ENCODE results near the gene CELA3B. TPM values are rescaled to one million over a fixed set of nuclear protein-coding genes. Genes with fewer than 3 reads are reported as not detected.

CELA3B gene
- total RNA-seq, 4 donors from 2014 or later = 2.0 TPM; not detected in 3

DNA sequence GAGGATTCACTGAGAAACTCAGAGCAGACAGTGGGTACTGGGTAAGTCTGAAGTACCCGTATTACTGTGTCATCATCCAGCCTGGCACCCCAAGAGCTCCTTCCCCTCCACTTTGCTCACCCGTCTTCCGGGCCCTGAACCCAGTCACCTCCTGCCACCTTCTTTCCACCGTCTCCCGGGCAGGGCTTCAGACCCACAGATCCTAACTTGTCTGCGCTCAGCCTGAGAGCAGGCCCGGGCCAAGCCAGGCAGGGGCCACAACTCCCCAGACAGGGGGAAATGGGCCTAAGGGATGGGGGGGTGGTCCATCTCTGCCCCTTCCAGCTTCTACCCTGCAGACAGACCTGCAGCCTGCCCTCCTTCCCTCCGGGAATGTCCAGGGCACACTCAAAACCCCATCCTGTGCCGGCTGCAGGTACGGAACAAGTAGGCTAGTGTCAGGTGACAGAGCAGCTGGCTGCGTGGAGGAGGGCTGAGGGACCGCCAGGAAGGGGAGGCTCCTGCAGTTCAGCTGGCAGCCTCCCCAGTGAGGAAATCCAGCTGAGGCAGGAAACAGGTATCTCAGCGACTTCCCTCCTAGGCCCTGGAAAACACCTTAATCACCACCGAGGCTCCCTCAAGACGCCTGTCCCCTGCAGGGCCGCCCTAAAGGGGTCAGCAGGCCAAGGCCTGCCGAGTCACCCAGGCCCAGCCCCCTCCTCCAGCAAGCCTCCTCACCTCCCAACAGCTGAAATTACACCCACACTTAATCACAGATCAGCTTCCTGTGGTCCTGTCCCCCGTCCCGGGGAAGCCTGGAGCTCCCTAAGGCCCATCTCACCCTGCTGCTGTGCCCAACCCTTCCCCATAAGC, 43.2 kb upstream of the CELA3B start:
- no peak for DNase-seq (ENCODE audit: low spot score)
- TF ChIP-seq, protein P1, sequence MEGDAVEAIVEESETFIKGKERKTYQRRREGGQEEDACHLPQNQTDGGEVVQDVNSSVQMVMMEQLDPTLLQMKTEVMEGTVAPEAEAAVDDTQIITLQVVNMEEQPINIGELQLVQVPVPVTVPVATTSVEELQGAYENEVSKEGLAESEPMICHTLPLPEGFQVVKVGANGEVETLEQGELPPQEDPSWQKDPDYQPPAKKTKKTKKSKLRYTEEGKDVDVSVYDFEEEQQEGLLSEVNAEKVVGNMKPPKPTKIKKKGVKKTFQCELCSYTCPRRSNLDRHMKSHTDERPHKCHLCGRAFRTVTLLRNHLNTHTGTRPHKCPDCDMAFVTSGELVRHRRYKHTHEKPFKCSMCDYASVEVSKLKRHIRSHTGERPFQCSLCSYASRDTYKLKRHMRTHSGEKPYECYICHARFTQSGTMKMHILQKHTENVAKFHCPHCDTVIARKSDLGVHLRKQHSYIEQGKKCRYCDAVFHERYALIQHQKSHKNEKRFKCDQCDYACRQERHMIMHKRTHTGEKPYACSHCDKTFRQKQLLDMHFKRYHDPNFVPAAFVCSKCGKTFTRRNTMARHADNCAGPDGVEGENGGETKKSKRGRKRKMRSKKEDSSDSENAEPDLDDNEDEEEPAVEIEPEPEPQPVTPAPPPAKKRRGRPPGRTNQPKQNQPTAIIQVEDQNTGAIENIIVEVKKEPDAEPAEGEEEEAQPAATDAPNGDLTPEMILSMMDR (IDR thresholded peaks at IDR 0.05) = no peak
- no peak for ATAC-seq (ENCODE audit: low FRiP score)

DNA sequence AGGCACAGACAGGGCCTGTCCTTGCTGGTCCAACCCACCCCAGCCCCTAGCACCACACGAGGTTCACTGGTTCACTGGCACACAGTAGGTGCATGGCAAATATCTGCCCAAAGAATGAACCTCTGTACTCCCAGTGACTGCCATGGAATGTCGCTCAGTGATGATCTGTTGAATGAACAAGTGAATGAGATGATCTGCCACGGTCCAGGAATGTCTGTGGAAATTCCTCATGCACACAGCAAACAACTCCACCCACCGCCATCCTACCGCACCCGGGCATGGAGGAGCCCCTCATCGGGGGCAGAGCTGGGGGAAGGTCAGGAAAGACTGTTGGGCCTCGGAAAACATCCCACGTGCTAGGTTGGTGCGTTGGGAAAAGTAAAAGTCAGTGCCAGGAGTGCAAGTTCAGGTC, 41.4 kb upstream of the CELA3B start:
- TF ChIP-seq, protein P1 (IDR thresholded peaks at IDR 0.05) = no peak
- ATAC-seq (ENCODE audit: low FRiP score) (no peak), DNase-seq (ENCODE audit: low spot score) (no peak)

DNA sequence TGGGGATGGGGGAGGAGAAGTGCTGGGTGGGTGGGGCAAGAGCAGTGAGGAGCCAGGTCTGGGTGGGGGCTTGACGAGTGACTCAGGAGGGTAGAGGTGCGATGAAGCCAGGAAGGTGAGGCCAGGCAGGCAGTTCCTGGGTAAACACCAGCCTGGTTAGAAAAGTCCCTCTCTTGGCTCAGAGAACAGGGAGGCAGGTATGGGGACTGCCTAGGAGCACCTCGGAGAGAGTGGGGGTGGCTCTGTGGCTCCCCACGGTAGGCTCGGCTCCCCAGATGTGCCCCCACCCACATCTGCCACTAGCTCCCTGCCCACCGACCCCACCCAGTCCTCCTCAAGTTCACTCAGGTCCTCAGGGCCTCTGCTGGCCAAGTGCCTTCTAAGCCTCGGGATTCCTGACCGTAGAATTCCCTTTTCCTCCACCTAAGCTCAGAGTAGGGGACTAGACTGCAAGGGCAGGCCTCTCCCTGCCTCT, 40.9 kb upstream of the CELA3B start:
- DNase-seq (ENCODE audit: low spot score) (no peak), ATAC-seq (ENCODE audit: low FRiP score) (no peak)
- TF ChIP-seq, protein P1 (IDR thresholded peaks at IDR 0.05) = no peak

DNA sequence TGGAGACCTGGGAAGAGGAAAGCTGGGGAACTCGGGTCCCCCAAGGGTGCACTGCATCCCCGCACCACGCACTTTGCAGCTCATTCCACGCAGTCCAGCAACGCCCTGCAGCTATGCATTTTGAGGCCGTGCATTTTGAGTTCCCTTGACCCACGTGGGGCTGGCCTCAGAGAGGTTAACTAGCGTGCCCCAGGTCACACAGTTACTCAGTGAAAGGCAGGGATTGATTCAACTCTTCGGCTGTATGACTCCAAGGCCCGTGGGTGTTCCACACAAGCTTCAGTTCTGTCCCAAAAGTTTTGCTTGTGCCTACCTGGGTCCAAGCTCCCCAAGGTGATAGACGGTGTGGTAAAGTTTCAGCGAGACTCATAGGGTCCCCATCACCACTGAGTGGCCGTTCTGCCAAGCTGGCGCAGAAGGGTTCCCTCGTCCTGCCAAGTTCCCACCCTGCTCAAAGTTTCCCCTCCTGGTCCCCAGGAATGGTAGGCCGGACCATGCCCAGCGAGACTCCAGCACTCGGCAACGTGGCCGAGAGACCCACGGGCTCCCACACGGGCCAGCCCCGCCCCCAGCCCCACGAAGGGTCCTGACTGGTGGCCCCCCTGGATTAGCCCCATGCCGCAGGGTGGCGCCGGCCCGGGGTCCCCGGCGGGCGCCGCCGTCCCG, 40.3 kb upstream of the CELA3B start:
- TF ChIP-seq, protein P1 (IDR thresholded peaks at IDR 0.05) = no peak
- DNase-seq (ENCODE audit: low spot score) = no peak
- ATAC-seq (ENCODE audit: low FRiP score) = peak; percentile 3

DNA sequence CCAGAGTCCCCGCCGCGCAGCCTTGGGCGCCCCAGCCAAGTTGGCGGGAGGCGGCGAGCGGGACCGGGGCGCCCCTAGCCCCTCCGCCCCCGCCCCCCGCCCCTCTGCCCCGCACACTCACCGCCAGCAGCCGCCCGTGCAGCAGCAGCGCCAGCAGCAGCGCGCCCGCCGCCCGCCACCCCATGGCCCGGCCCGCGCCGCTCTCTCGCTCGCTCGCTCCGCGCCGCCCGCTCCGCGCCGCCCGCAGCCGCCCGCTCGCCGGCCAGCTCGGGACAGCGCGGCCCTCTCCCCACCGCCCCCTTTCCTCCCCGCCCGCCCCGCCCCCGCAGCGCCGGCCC, 39.8 kb upstream of the CELA3B start, which contains the start of gene HSPG2:
Gene HSPG2, minus strand, starts transcription at position 277 of the 338 bp plus-strand sequence. Its CDS starts 93 bp downstream, at position 184.
- TF ChIP-seq, protein P1 (IDR thresholded peaks at IDR 0.05) = no peak
- DNase-seq (ENCODE audit: low spot score) = no peak
- no peak for ATAC-seq (ENCODE audit: low FRiP score)

DNA sequence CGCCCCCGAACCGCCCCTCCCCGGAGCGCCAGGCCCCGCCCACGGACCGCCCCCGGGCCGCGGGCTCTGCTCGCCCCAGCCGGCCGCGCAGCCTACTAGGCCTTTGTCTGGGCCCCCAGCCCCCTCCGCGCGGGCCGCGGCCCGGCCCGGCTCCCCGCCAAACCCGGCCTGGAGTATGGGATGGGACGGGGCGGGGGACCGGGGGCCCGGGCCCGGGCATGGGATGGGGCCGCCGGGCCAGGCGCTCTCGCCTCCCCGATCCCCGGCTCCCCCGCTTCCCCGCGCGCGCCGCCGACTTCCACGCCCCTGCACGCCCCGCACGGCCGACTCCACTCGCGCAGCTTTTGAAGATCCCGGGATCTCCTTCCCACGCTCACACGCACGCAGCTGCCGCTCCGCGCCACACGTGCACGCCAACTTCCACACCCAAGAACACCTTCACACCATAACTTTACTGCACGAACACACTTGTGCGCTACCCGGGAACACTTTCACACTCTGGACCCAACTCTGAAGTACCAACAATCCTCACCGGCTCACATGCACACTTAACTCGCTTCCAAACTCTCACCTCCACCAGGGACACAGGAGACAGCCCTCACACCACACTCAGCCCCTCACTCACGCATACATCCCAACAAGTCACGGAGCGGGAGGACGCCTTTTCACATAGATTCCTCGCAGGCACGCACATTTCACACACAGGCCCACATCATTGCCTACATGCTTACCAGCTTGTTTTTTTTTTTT, 39.3 kb upstream of the CELA3B start:
- DNase-seq (ENCODE audit: low spot score) (no peak), ATAC-seq (ENCODE audit: low FRiP score) (peak; percentile 78)
- TF ChIP-seq, protein P1 (IDR thresholded peaks at IDR 0.05) = no peak

All from omental fat pad (tissue), 4 donors.